ENCODE data around the gene CNGA3. TPM values are rescaled to one million over a fixed set of nuclear protein-coding genes. Genes with fewer than 3 reads are reported as not detected.

CNGA3 gene
- total and polyA plus RNA-seq, 10 of the 15 experiments (the other 5 are each of a cell fraction or from before 2014, with no cell fraction given) = not detected

- WGBS (ENCODE audit: insufficient coverage, insufficient replicate concordance, low lambda C conversion rate, missing lambda C conversion rate) = 83% methylated on average over 3 of the region's 3 CpGs
- in situ Hi-C loops (cut with MboI) (no loop called here), intact Hi-C loops (cut with micrococcal nuclease; ENCODE audit: unreplicated experiment) (no loop called here)
- ChIA-PET CTCF (no interaction called here), RAD21 (ENCODE audit: unreplicated experiment) (no interaction called here), SMC1A (ENCODE audit: uncharacterized antibody, unreplicated experiment) (interaction anchor here (0.7 to 0.9 kb wide), 2 partner anchors 20 to 551 kb away, joined by 3 to 4 read pairs; no protein-coding TSS in a partner anchor), POLR2A (no interaction called here)
- no TSS peak for BruUV-seq (replicated peaks)
- ATAC-seq (no peak), DNase-seq (ENCODE audit: low read depth, low spot score) (no peak), FAIRE-seq (no peak)
- H3K4me2 ChIP-seq (ENCODE audit: control insufficient read depth, insufficient read depth) = no peak overlapping the region
- H3K4me1 ChIP-seq (ENCODE audit: control insufficient read depth, insufficient read depth, low read length) = no peaks in the 10 kb centered on the region
- no peak overlapping the region for H2AFZ ChIP-seq (ENCODE audit: control insufficient read depth, low read depth, low read length)
- no peaks in the 10 kb centered on the region for H4K20me1 ChIP-seq (ENCODE audit: control insufficient read depth, insufficient read depth)
- no peak overlapping the region for H3K9ac ChIP-seq (ENCODE audit: control insufficient read depth, insufficient read depth, low read length)
- no peaks in the 10 kb centered on the region; the same call in 2 of the 3 replicates for H3K9me3 ChIP-seq (replicated peaks; ENCODE audit: control insufficient read depth, insufficient read depth, low read length)
- H3K4me3 ChIP-seq = no peak overlapping the region
- 0 out of 4 replicates have a peak, but pooled peaks cover 0 to 4% of the 10 kb centered on the region in 2 experiments for H3K27me3 ChIP-seq (replicated peaks in 1 of 2; ENCODE audit: control insufficient read depth in 2 of 2, insufficient read depth in 2 of 2, low read length in 1 of 2)
- TF ChIP-seq, protein P1, sequence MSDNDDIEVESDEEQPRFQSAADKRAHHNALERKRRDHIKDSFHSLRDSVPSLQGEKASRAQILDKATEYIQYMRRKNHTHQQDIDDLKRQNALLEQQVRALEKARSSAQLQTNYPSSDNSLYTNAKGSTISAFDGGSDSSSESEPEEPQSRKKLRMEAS (IDR thresholded peaks at IDR 0.05; ENCODE audit: low read depth, low read length) = no peak
- TF ChIP-seq CBX3 (IDR thresholded peaks at IDR 0.05; ENCODE audit: borderline replicate concordance, low read depth) (no peak), ZNF274 (IDR thresholded peaks at IDR 0.05; ENCODE audit: insufficient read depth, insufficient read length) (no peak)
- TF ChIP-seq, protein P2, sequence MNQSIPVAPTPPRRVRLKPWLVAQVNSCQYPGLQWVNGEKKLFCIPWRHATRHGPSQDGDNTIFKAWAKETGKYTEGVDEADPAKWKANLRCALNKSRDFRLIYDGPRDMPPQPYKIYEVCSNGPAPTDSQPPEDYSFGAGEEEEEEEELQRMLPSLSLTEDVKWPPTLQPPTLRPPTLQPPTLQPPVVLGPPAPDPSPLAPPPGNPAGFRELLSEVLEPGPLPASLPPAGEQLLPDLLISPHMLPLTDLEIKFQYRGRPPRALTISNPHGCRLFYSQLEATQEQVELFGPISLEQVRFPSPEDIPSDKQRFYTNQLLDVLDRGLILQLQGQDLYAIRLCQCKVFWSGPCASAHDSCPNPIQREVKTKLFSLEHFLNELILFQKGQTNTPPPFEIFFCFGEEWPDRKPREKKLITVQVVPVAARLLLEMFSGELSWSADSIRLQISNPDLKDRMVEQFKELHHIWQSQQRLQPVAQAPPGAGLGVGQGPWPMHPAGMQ (IDR thresholded peaks at IDR 0.05; ENCODE audit: borderline replicate concordance) = no peak
- no peak overlapping the region for H3K27ac ChIP-seq (ENCODE audit: control insufficient read depth, insufficient read depth)
- no peaks in the 10 kb centered on the region for H3K79me2 ChIP-seq (ENCODE audit: control insufficient read depth, insufficient read depth, low read length)
- no peaks in the 10 kb centered on the region for H3K36me3 ChIP-seq (ENCODE audit: control insufficient read depth in 2 of 2, insufficient read depth in 2 of 2, low read length in 1 of 2)
Measured at GRCh38 chr2:98357849-98358248, 11.6 kb downstream of the CNGA3 start.

- no peak for FAIRE-seq
Measured at GRCh38 chr2:98359986-98360385, 13.7 kb downstream of the CNGA3 start.

More at GRCh38 chr2:98359986-98360385, 13.7 kb downstream of the CNGA3 start:
- Histone ChIP-seq H3K36me3 (ENCODE audit: control insufficient read depth in 2 of 2, insufficient read depth in 2 of 2, low read length in 1 of 2) (no peaks in the 10 kb centered on the region), H3K9me3 (replicated peaks; ENCODE audit: control insufficient read depth, insufficient read depth, low read length) (no peaks in the 10 kb centered on the region), H3K4me1 (ENCODE audit: control insufficient read depth, insufficient read depth, low read length) (no peaks in the 10 kb centered on the region), H3K27ac (ENCODE audit: control insufficient read depth, insufficient read depth) (no peak overlapping the region), H3K79me2 (ENCODE audit: control insufficient read depth, insufficient read depth, low read length) (no peaks in the 10 kb centered on the region), H4K20me1 (ENCODE audit: control insufficient read depth, insufficient read depth) (no peaks in the 10 kb centered on the region), H3K27me3 (replicated peaks in 1 of 2; ENCODE audit: control insufficient read depth in 2 of 2, insufficient read depth in 2 of 2, low read length in 1 of 2) (0 out of 4 replicates have a peak, but pooled peaks cover 0 to 4% of the 10 kb centered on the region in 2 experiments), H3K9ac (ENCODE audit: control insufficient read depth, insufficient read depth, low read length) (no peak overlapping the region), H3K4me2 (ENCODE audit: control insufficient read depth, insufficient read depth) (no peak overlapping the region), H2AFZ (ENCODE audit: control insufficient read depth, low read depth, low read length) (no peak overlapping the region), H3K4me3 (no peak overlapping the region)
- in situ Hi-C loops (cut with MboI) (no loop called here), intact Hi-C loops (cut with micrococcal nuclease; ENCODE audit: unreplicated experiment) (no loop called here)
- no peak for DNase-seq (ENCODE audit: low read depth, low spot score)
- TF ChIP-seq FOXM1 (IDR thresholded peaks at IDR 0.05; ENCODE audit: low read depth, low read length) (no peak), CREM (IDR thresholded peaks at IDR 0.05; ENCODE audit: low read depth) (no peak)
- no TSS peak for BruUV-seq (replicated peaks)
- SMC1A ChIA-PET (ENCODE audit: uncharacterized antibody, unreplicated experiment) = no interaction called here
- RAD21 ChIA-PET (ENCODE audit: unreplicated experiment) = no interaction called here
- no peak for ATAC-seq
- 0% methylated on average over 1 of the region's 1 CpG for WGBS (ENCODE audit: insufficient coverage, insufficient replicate concordance, low lambda C conversion rate, missing lambda C conversion rate)
- CTCF ChIA-PET = no interaction called here
- POLR2A ChIA-PET = no interaction called here
